PFSK-1 (cell line): ENCODE measurements around the gene DPP3.
A peak's percentile ranks its signal among the peaks of the same experiment; 100 is the strongest.

Experiments
- FOXP2 ChIP-seq: optimal IDR thresholded peaks from 2 replicates; pipeline ENCODE3; 2011; ENCODE audit warnings: borderline replicate concordance, control low read depth, inconsistent platforms; ENCODE audit not compliant: insufficient read depth; ENCODE audit errors: extremely low read length, extremely low read depth
- POLR2AphosphoS5 ChIP-seq: IDR thresholded peaks from 2 replicates; pipeline ENCODE4 v1.6.1; 2012; ENCODE audit warnings: low read depth, mild to moderate bottlenecking, control low read depth, low read length, moderate library complexity
- REST ChIP-seq, 2 experiments: IDR thresholded peaks; 2 replicates each; pipeline versions ENCODE4 v1.6.1 to v1.8.0; 2011 to 2012; ENCODE audit warnings: low read depth in 2 of 2, low read length in 2 of 2, control low read depth in 1 of 2, inconsistent platforms in 1 of 2, mild to moderate bottlenecking in 1 of 2, moderate library complexity in 1 of 2; ENCODE audit not compliant: insufficient read depth in 1 of 2
- SIN3A ChIP-seq: IDR thresholded peaks from 2 replicates; pipeline ENCODE4 v1.6.1; 2012; ENCODE audit warnings: mild to moderate bottlenecking, low read length, moderate library complexity, borderline replicate concordance; ENCODE audit not compliant: insufficient read depth
- TAF1 ChIP-seq: IDR thresholded peaks from 2 replicates; pipeline ENCODE4 v1.6.1; 2012; ENCODE audit warnings: low read length, control low read depth, borderline replicate concordance; ENCODE audit not compliant: insufficient read depth

The DPP3 gene

GRCh38 chr11:66476841-66477251 lies 3.4 kb upstream of the DPP3 start:
- TF ChIP-seq FOXP2 (no peak), TAF1 (no peak), SIN3A (no peak), POLR2AphosphoS5 (no peak), REST (IDR thresholded peaks at IDR 0.05; ENCODE audit: insufficient read depth in 1 of 2, low read depth in 2 of 2, low read length in 2 of 2) (no peak)

- no peak for TF ChIP-seq TAF1
- no peak for TF ChIP-seq POLR2AphosphoS5
- no peak for TF ChIP-seq FOXP2
- TF ChIP-seq REST (IDR thresholded peaks at IDR 0.05; ENCODE audit: insufficient read depth in 1 of 2, low read depth in 2 of 2, low read length in 2 of 2) = no peak
- TF ChIP-seq SIN3A = no peak
Measured at GRCh38 chr11:66477263-66478201, 2.7 kb upstream of the DPP3 start.

GRCh38 chr11:66478729-66479393 lies 1.4 kb upstream of the DPP3 start:
- TF ChIP-seq SIN3A (no peak; the same call in 1 of the 2 replicates), POLR2AphosphoS5 (no peak), FOXP2 (no peak), TAF1 (peak; percentile 58; the same call in 1 of the 2 replicates), REST (IDR thresholded peaks at IDR 0.05; ENCODE audit: insufficient read depth in 1 of 2, low read depth in 2 of 2, low read length in 2 of 2) (peak; percentile 27 to 47; a peak in 2 of 4 replicates)

- TF ChIP-seq POLR2AphosphoS5 (no peak), FOXP2 (no peak), SIN3A (no peak; the same call in 1 of the 2 replicates), TAF1 (no peak; the same call in 1 of the 2 replicates), REST (IDR thresholded peaks at IDR 0.05; ENCODE audit: insufficient read depth in 1 of 2, low read depth in 2 of 2, low read length in 2 of 2) (no peak)
Measured at GRCh38 chr11:66479394-66480116, 679 bp upstream of the DPP3 start.
